ENCODE measurements around the gene ATCAY. TPM values are rescaled to one million over a fixed set of nuclear protein-coding genes. Genes with fewer than 3 reads are reported as not detected.

Gene ATCAY
- not detected in 2 replicates for total RNA-seq (2014; rRNA removed; shearing (Covaris generic); ENCODE audit: low replicate concordance)

DNA sequence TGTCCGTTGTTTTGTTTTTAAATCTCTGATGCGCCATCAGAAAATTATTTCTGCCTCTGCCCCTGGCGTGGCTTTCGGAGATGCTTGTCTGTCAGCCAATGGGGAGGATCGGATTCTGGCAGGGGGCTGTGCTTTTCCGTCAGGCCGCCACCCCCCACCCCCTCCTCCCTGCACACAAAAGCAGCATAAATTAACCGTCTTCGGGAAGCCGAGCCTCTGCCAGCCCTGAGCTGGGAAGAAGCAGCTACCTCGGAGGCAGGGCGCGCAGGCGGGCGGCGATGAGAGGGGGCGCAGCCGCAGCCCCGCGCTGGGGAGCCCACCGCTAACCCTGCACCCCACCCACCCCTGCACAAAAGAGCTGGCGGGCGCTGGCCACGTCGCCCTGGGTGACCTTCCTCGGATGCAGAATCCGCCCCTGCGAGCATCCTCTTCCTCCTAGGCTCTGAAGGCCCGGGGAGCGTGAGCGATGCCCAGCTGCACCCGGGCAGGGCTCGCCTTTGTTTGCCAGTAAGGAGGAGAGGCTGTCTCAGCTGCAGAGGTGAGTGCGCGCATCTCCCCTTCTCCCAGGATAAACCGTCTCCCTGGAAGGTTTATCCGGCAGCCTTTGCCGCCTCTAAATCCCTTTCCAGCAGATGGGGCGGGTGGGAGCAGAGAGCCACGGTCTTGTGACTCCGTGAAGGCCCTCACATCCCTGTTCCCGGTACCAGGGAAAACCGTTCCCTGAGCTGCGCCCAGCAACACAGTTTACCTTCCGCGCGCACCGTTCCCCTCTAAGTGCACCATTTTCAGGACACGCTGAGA lies at the start of gene ATCAY:
Gene ATCAY (plus strand): TSS at position 215 of the 801 bp plus-strand sequence. CDS start 5,083 bp downstream, outside the sequence.
- no peaks in the 10 kb centered on the region for H4K20me1 ChIP-seq (ENCODE audit: insufficient read depth, low read depth, low read length)
- no peaks in the 10 kb centered on the region for H3K9me2 ChIP-seq (replicated peaks; ENCODE audit: insufficient read depth, low read length)
- no peaks in the 10 kb centered on the region for H3K36me3 ChIP-seq (ENCODE audit: insufficient read depth, low read length)
- no peak within 1 kb of the TSS for H3K4me2 ChIP-seq (ENCODE audit: low read depth, low read length, poor library complexity, severe bottlenecking)
- no peak within 1 kb of the TSS for H3K9ac ChIP-seq (ENCODE audit: low read length)
- no peak within 1 kb of the TSS for H3K27ac ChIP-seq (ENCODE audit: low read length)
- H3K9me3 ChIP-seq (ENCODE audit: low read length) = no peaks in the 10 kb centered on the region
- H3K4me3 ChIP-seq (ENCODE audit: low read length) = no peak within 1 kb of the TSS
- no peaks in the 10 kb centered on the region for H3K27me3 ChIP-seq (ENCODE audit: low read length)
- no peak within 1 kb of the TSS for H2AFZ ChIP-seq (ENCODE audit: low read length)
- no peak for DNase-seq
- H3K79me2 ChIP-seq (ENCODE audit: low read length) = no peaks in the 10 kb centered on the region
- no peaks in the 10 kb centered on the region for H3K4me1 ChIP-seq (ENCODE audit: low read length)

GRCh38 chr19:3831601-3832000 lies 48.9 kb upstream of the ATCAY start:
- DNase-seq = no peak

DNA sequence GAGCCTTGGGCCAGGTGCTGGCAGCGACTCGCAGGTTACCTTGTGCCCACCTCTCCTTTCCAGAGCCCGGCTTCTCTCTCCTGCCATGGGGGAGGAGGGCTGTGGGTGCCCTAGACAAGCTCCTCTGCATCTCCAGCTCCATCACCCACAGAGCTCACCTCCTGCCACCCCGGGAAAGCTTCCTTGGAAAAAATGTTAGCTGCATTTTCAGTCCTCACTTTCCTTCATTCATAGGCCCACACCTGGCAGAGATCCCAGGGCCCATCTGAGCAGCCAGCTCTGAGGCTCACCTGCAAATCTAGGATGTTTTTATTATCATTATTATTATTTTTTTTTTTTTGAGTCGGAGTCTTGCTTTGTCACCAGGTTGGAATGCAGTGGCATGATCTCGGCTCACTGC lies 48.5 kb upstream of the ATCAY start:
- Histone ChIP-seq H4K20me1 (ENCODE audit: insufficient read depth, low read depth, low read length) (no peaks in the 10 kb centered on the region), H3K4me1 (ENCODE audit: low read length) (no peaks in the 10 kb centered on the region), H3K9ac (ENCODE audit: low read length) (no peak overlapping the region), H2AFZ (ENCODE audit: low read length) (no peak overlapping the region), H3K4me2 (ENCODE audit: low read depth, low read length, poor library complexity, severe bottlenecking) (no peak overlapping the region), H3K9me3 (ENCODE audit: low read length) (no peaks in the 10 kb centered on the region), H3K27ac (ENCODE audit: low read length) (no peak overlapping the region), H3K27me3 (ENCODE audit: low read length) (no peaks in the 10 kb centered on the region), H3K4me3 (ENCODE audit: low read length) (no peak overlapping the region), H3K79me2 (ENCODE audit: low read length) (no peaks in the 10 kb centered on the region), H3K9me2 (replicated peaks; ENCODE audit: insufficient read depth, low read length) (no peaks in the 10 kb centered on the region), H3K36me3 (ENCODE audit: insufficient read depth, low read length) (no peaks in the 10 kb centered on the region)
- no peak for DNase-seq

More at GRCh38 chr19:3831601-3832000, 48.9 kb upstream of the ATCAY start:
- no peaks in the 10 kb centered on the region for H4K20me1 ChIP-seq (ENCODE audit: insufficient read depth, low read depth, low read length)
- no peaks in the 10 kb centered on the region for H3K79me2 ChIP-seq (ENCODE audit: low read length)
- H3K27me3 ChIP-seq (ENCODE audit: low read length) = no peaks in the 10 kb centered on the region
- no peaks in the 10 kb centered on the region for H3K4me1 ChIP-seq (ENCODE audit: low read length)
- no peaks in the 10 kb centered on the region for H3K9me2 ChIP-seq (replicated peaks; ENCODE audit: insufficient read depth, low read length)
- no peak overlapping the region for H3K9ac ChIP-seq (ENCODE audit: low read length)
- no peak overlapping the region for H3K4me3 ChIP-seq (ENCODE audit: low read length)
- H3K27ac ChIP-seq (ENCODE audit: low read length) = no peak overlapping the region
- H2AFZ ChIP-seq (ENCODE audit: low read length) = no peak overlapping the region
- no peaks in the 10 kb centered on the region for H3K9me3 ChIP-seq (ENCODE audit: low read length)
- no peaks in the 10 kb centered on the region for H3K36me3 ChIP-seq (ENCODE audit: insufficient read depth, low read length)
- no peak overlapping the region for H3K4me2 ChIP-seq (ENCODE audit: low read depth, low read length, poor library complexity, severe bottlenecking)

DNA sequence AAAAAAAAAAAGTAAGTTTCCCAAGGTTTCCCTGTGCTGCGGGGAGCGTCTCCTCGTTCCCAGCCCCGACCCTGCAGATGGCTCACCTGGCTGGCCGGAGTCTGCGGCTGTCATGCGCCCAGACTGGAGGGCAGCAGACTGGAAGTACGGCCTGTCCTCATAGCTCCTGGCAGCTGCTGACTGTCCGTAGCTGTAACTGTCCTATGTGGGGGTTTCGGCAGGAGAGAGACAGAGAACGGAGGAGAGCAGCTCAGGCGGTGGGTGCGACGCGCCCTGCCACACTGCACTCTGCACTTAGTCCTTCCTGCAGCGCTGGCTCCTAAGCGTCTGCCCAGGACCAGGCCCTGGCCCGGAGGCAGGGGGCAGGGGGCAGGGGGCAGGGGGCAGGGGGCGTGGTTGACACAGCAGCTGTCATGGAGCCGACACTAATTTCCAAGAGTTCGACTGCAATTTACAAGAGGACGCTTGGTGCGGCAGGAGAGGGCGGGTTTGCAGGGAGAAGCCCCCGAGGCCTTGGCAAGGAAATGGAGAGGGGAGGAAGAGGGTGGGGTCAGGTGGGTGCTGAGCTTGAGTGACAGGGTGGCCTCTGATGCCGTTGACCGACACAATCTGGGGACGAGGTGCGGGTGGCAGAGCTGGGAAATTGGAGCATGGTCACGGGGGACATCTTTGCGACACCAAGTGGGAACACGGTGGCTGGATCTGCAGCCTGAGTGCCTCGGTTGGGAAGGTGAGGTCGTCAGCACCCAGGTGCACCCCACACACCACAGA lies 46.7 kb upstream of the ATCAY start:
- Histone ChIP-seq H3K4me1 (ENCODE audit: low read length) (no peaks in the 10 kb centered on the region), H3K9ac (ENCODE audit: low read length) (no peak overlapping the region), H3K79me2 (ENCODE audit: low read length) (no peaks in the 10 kb centered on the region), H3K9me3 (ENCODE audit: low read length) (no peaks in the 10 kb centered on the region), H3K9me2 (replicated peaks; ENCODE audit: insufficient read depth, low read length) (no peaks in the 10 kb centered on the region), H3K27me3 (ENCODE audit: low read length) (no peaks in the 10 kb centered on the region), H3K4me2 (ENCODE audit: low read depth, low read length, poor library complexity, severe bottlenecking) (no peak overlapping the region), H3K27ac (ENCODE audit: low read length) (no peak overlapping the region), H4K20me1 (ENCODE audit: insufficient read depth, low read depth, low read length) (no peaks in the 10 kb centered on the region), H3K4me3 (ENCODE audit: low read length) (no peak overlapping the region), H2AFZ (ENCODE audit: low read length) (no peak overlapping the region), H3K36me3 (ENCODE audit: insufficient read depth, low read length) (no peaks in the 10 kb centered on the region)
- DNase-seq = no peak

GRCh38 chr19:3834349-3835054 lies 46.0 kb upstream of the ATCAY start:
- no peak for DNase-seq
- Histone ChIP-seq H3K9ac (ENCODE audit: low read length) (no peak overlapping the region), H3K9me2 (replicated peaks; ENCODE audit: insufficient read depth, low read length) (no peaks in the 10 kb centered on the region), H3K36me3 (ENCODE audit: insufficient read depth, low read length) (no peaks in the 10 kb centered on the region), H3K27ac (ENCODE audit: low read length) (no peak overlapping the region), H3K79me2 (ENCODE audit: low read length) (no peaks in the 10 kb centered on the region), H2AFZ (ENCODE audit: low read length) (no peak overlapping the region), H3K27me3 (ENCODE audit: low read length) (no peaks in the 10 kb centered on the region), H3K4me3 (ENCODE audit: low read length) (no peak overlapping the region), H3K4me1 (ENCODE audit: low read length) (no peaks in the 10 kb centered on the region), H4K20me1 (ENCODE audit: insufficient read depth, low read depth, low read length) (no peaks in the 10 kb centered on the region), H3K4me2 (ENCODE audit: low read depth, low read length, poor library complexity, severe bottlenecking) (no peak overlapping the region), H3K9me3 (ENCODE audit: low read length) (no peaks in the 10 kb centered on the region)

- Histone ChIP-seq H3K27ac (ENCODE audit: low read length) (no peak overlapping the region), H3K79me2 (ENCODE audit: low read length) (no peaks in the 10 kb centered on the region), H2AFZ (ENCODE audit: low read length) (no peak overlapping the region), H3K4me2 (ENCODE audit: low read depth, low read length, poor library complexity, severe bottlenecking) (no peak overlapping the region), H3K9me3 (ENCODE audit: low read length) (no peaks in the 10 kb centered on the region), H3K4me3 (ENCODE audit: low read length) (no peak overlapping the region), H3K36me3 (ENCODE audit: insufficient read depth, low read length) (no peaks in the 10 kb centered on the region), H3K9me2 (replicated peaks; ENCODE audit: insufficient read depth, low read length) (no peaks in the 10 kb centered on the region), H4K20me1 (ENCODE audit: insufficient read depth, low read depth, low read length) (no peaks in the 10 kb centered on the region), H3K9ac (ENCODE audit: low read length) (no peak overlapping the region), H3K4me1 (ENCODE audit: low read length) (no peaks in the 10 kb centered on the region), H3K27me3 (ENCODE audit: low read length) (no peaks in the 10 kb centered on the region)
- no peak for DNase-seq
Measured at GRCh38 chr19:3835055-3835435, 45.4 kb upstream of the ATCAY start.

- H3K9ac ChIP-seq (ENCODE audit: low read length) = no peak overlapping the region
- H3K27ac ChIP-seq (ENCODE audit: low read length) = no peak overlapping the region
- DNase-seq = no peak
Measured at GRCh38 chr19:3836887-3837286, 43.6 kb upstream of the ATCAY start.

DNA sequence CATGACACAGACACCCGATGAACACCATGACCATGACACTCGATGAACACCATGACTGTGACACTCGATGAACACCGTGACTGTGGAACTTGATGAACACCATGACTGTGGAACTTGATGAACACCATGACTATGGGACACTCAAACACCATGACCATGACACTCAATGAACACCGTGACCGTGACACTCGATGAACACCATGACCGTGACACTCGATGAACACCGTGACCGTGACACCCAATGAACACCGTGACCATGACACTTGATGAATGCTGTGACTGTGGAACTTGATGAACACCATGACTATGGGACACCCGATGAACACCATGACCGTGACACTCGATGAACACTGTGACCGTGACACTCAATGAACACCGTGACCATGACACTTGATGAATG lies 43.2 kb upstream of the ATCAY start:
- Histone ChIP-seq H3K4me1 (ENCODE audit: low read length) (no peaks in the 10 kb centered on the region), H3K9me2 (replicated peaks; ENCODE audit: insufficient read depth, low read length) (no peaks in the 10 kb centered on the region), H3K4me3 (ENCODE audit: low read length) (no peak overlapping the region), H2AFZ (ENCODE audit: low read length) (no peak overlapping the region), H3K36me3 (ENCODE audit: insufficient read depth, low read length) (no peaks in the 10 kb centered on the region), H3K27ac (ENCODE audit: low read length) (no peak overlapping the region), H3K9me3 (ENCODE audit: low read length) (no peaks in the 10 kb centered on the region), H4K20me1 (ENCODE audit: insufficient read depth, low read depth, low read length) (no peaks in the 10 kb centered on the region), H3K9ac (ENCODE audit: low read length) (no peak overlapping the region), H3K27me3 (ENCODE audit: low read length) (no peaks in the 10 kb centered on the region), H3K4me2 (ENCODE audit: low read depth, low read length, poor library complexity, severe bottlenecking) (no peak overlapping the region), H3K79me2 (ENCODE audit: low read length) (no peaks in the 10 kb centered on the region)
- no peak for DNase-seq

More at GRCh38 chr19:3836887-3837286, 43.6 kb upstream of the ATCAY start:
- no peaks in the 10 kb centered on the region for H3K9me3 ChIP-seq (ENCODE audit: low read length)
- no peaks in the 10 kb centered on the region for H3K4me1 ChIP-seq (ENCODE audit: low read length)
- H3K79me2 ChIP-seq (ENCODE audit: low read length) = no peaks in the 10 kb centered on the region
- no peaks in the 10 kb centered on the region for H4K20me1 ChIP-seq (ENCODE audit: insufficient read depth, low read depth, low read length)
- no peaks in the 10 kb centered on the region for H3K27me3 ChIP-seq (ENCODE audit: low read length)
- no peaks in the 10 kb centered on the region for H3K9me2 ChIP-seq (replicated peaks; ENCODE audit: insufficient read depth, low read length)
- H3K4me3 ChIP-seq (ENCODE audit: low read length) = no peak overlapping the region
- no peak overlapping the region for H2AFZ ChIP-seq (ENCODE audit: low read length)
- no peak overlapping the region for H3K4me2 ChIP-seq (ENCODE audit: low read depth, low read length, poor library complexity, severe bottlenecking)
- no peaks in the 10 kb centered on the region for H3K36me3 ChIP-seq (ENCODE audit: insufficient read depth, low read length)
